DOHH2 (cell line): ENCODE data around the gene ANP32A.
"Not testable (repeated sequence)": the region's sequence is repeated elsewhere in the genome, so short reads cannot be mapped to it uniquely, and the experiment has no call there.

ENCODE experiments used
- H3F3A ChIP-seq: fragments of 200-600 bp; sonication (generic), shearing (Covaris generic); 2 replicates; pipeline ENCODE4 v1.6.0; 2016; ENCODE audit warnings: antibody characterized with exemption, mild to moderate bottlenecking; ENCODE audit not compliant: control insufficient read depth, insufficient read depth
- H3K27ac ChIP-seq: fragments of 200-600 bp; sonication (generic); 2 replicates; pipeline ENCODE4 v1.5.1; 2014; ENCODE audit warnings: low read depth, mild to moderate bottlenecking, low read length, moderate library complexity
- H3K27me3 ChIP-seq: fragments of 200-600 bp; sonication (generic); 2 replicates; pipeline ENCODE4 v1.6.1; 2014; ENCODE audit warnings: mild to moderate bottlenecking, low read length, mixed read lengths; ENCODE audit not compliant: control insufficient read depth
- H3K36me3 ChIP-seq: fragments of 200-600 bp; sonication (generic); 2 replicates; pipeline ENCODE4 v1.6.1; 2014; ENCODE audit warnings: mild to moderate bottlenecking, low read length, moderate library complexity, mixed read lengths; ENCODE audit not compliant: control insufficient read depth
- H3K4me1 ChIP-seq: fragments of 200-600 bp; sonication (generic); 2 replicates; pipeline ENCODE4 v1.6.1; 2014; ENCODE audit warnings: mild to moderate bottlenecking, low read length, mixed read lengths; ENCODE audit not compliant: control insufficient read depth
- H3K4me2 ChIP-seq: fragments of 200-600 bp; sonication (generic); 2 replicates; pipeline ENCODE4 v1.6.0; 2014; ENCODE audit warnings: mild to moderate bottlenecking, low read length, moderate library complexity
- H3K4me3 ChIP-seq: fragments of 200-600 bp; sonication (generic); 2 replicates; pipeline ENCODE4 v1.5.1; 2014; ENCODE audit warnings: mild to moderate bottlenecking, low read length, mixed read lengths
- H3K79me2 ChIP-seq: fragments of 200-600 bp; sonication (generic); 2 replicates; pipeline ENCODE4 v1.6.1; 2014; ENCODE audit warnings: mild to moderate bottlenecking, low read length, mixed read lengths; ENCODE audit not compliant: control insufficient read depth
- H3K9me2 ChIP-seq: fragments of 200-600 bp; sonication (generic); replicated peaks from 2 replicates; pipeline ENCODE4 v1.6.1; 2014; ENCODE audit warnings: mild to moderate bottlenecking, low read length, mixed read lengths; ENCODE audit not compliant: control insufficient read depth
- H3K9me3 ChIP-seq: fragments of 200-600 bp; sonication (generic); 2 replicates; pipeline ENCODE4 v1.6.1; 2014; ENCODE audit warnings: antibody characterized with exemption, low read length, mixed read lengths; ENCODE audit not compliant: control insufficient read depth, insufficient read depth
- H4K20me1 ChIP-seq: fragments of 200-600 bp; sonication (generic); 2 replicates; pipeline ENCODE4 v1.6.0; 2014; ENCODE audit warnings: low read depth, mild to moderate bottlenecking, antibody characterized with exemption, low read length, moderate library complexity; ENCODE audit not compliant: control insufficient read depth, insufficient read depth
- EZH2phosphoT487 ChIP-seq: fragments of 200-600 bp; sonication (generic); IDR thresholded peaks from 2 replicates; pipeline ENCODE4 v1.6.1; 2017; ENCODE audit warnings: borderline replicate concordance, mild to moderate bottlenecking, antibody characterized with exemption, low read length, moderate library complexity, mixed read lengths
- TF ChIP-seq, protein P1 (sequence below): fragments of 200-600 bp; sonication (generic); IDR thresholded peaks from one replicate; pipeline ENCODE4 v1.5.1; 2014; ENCODE audit warnings: antibody characterized with exemption, mild to moderate bottlenecking, low read depth, low read length; ENCODE audit not compliant: poor library complexity, severe bottlenecking

ANP32A gene

DNA sequence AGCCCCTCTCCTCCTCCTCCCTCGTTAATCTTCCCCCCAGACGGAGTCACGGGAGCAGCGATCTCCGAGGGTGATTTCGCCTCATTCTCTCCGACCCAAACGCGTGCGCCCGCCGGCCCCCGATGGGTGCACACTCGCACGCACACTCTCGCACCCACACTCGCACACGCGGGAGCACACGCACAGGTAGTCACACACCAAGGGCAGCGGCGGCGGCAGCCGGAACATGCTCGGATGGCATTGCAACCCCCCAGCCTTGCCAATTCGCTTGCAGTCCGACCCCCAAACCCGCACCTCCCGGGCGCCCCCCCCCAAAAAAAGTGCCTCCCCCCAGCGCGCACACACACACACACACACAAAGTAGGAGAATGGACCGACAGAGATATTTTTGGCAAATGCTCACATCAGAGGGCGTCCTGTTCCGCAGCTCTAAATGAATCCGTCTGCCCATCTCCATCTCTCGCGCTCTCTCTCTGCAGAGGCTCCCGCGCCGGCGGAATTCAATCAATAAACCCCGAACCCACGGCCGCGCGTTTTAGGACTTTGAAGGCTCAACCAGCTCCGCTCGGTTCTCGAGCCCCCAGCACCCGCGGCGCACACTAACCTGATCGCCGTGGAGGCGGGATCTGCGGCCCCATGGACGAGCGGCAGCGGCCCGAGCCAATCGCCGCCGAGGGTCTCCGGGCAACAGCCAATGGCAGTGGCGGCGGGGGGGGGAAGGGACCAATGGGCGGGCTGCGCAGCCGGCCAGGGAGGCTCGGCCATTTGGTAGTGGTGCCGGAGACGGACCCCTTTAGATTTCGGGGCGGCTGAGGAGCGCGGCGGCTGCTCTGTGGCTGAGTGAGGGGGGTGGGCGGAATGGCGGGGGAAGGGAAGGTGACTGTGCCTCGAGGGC lies at the start of gene ANP32A:
Gene ANP32A (minus strand): TSS at position 601 of the 895 bp plus-strand sequence. CDS start 144 bp downstream, at position 457.
- TF ChIP-seq, protein P1, sequence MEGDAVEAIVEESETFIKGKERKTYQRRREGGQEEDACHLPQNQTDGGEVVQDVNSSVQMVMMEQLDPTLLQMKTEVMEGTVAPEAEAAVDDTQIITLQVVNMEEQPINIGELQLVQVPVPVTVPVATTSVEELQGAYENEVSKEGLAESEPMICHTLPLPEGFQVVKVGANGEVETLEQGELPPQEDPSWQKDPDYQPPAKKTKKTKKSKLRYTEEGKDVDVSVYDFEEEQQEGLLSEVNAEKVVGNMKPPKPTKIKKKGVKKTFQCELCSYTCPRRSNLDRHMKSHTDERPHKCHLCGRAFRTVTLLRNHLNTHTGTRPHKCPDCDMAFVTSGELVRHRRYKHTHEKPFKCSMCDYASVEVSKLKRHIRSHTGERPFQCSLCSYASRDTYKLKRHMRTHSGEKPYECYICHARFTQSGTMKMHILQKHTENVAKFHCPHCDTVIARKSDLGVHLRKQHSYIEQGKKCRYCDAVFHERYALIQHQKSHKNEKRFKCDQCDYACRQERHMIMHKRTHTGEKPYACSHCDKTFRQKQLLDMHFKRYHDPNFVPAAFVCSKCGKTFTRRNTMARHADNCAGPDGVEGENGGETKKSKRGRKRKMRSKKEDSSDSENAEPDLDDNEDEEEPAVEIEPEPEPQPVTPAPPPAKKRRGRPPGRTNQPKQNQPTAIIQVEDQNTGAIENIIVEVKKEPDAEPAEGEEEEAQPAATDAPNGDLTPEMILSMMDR = no peak
- no peak for TF ChIP-seq EZH2phosphoT487
- Histone ChIP-seq H3K4me2 (peak within 1 kb of the TSS; percentile 85), H3F3A (peaks cover 7% of the 10 kb centered on the region; the same call in 1 of the 2 replicates), H3K27me3 (no peaks in the 10 kb centered on the region), H3K4me3 (peak within 1 kb of the TSS; percentile 97), H3K79me2 (peaks cover 81% of the 10 kb centered on the region), H3K9me2 (no peaks in the 10 kb centered on the region), H3K4me1 (peaks cover 36% of the 10 kb centered on the region), H3K36me3 (peaks cover 56% of the 10 kb centered on the region), H4K20me1 (peaks cover 18% of the 10 kb centered on the region; the same call in 1 of the 2 replicates), H3K27ac (peak within 1 kb of the TSS; percentile 93), H3K9me3 (no peaks in the 10 kb centered on the region)

DNA sequence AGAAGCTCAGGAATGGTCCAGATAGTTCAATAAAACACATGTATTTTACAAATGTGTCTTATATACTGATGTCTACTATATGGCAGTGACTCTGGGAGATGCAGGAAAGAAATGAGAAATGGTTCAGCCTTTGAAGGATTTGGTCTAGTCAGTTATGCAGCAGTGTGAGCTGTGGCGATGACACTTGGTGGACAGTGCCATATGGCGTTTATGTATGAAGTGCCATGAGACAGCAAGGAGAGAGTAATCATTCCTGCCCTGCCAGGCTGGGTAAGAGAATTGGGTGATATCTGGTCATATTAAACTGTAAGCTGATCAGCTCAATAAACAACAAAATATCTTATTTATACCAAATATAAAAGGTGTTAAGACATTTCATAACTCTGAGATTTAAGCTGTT lies 47.6 kb upstream of the ANP32A start:
- Histone ChIP-seq H3K4me1 (peaks cover 7% of the 10 kb centered on the region), H3K4me3 (no peak overlapping the region), H3K79me2 (no peaks in the 10 kb centered on the region), H3K9me2 (no peaks in the 10 kb centered on the region), H3K36me3 (no peaks in the 10 kb centered on the region), H3K9me3 (no peaks in the 10 kb centered on the region), H3K27ac (no peak overlapping the region), H4K20me1 (no peaks in the 10 kb centered on the region), H3K27me3 (0 out of 2 replicates have a peak, but pooled peaks cover 3% of the 10 kb centered on the region), H3F3A (no peaks in the 10 kb centered on the region), H3K4me2 (no peak overlapping the region)
- TF ChIP-seq, protein P1 = no peak
- TF ChIP-seq EZH2phosphoT487 = no peak

DNA sequence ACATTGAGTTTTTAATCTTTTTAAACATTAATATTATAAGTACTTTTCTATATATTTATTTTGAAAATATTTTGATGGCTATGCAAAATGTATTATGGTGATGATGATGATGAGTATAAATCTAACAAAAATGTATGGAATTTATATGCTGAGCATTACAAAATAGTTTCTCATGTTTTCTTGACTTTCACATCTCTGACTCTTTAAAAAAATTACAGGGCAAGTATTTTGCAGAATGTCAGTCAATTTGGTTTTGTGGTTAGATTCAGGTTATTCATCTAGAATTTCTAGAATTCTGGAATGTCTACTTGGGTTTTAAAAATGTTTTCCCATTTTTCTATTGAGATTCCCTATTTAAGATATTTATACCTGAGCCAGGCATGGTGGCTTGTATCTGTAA lies 41.7 kb upstream of the ANP32A start:
- TF ChIP-seq, protein P1 = no peak
- no peak for TF ChIP-seq EZH2phosphoT487
- Histone ChIP-seq H4K20me1 (no peaks in the 10 kb centered on the region), H3K4me2 (no peak overlapping the region), H3K9me2 (no peaks in the 10 kb centered on the region), H3K4me3 (no peak overlapping the region), H3K27ac (no peak overlapping the region), H3K9me3 (peaks cover 10% of the 10 kb centered on the region), H3K27me3 (0 out of 2 replicates have a peak, but pooled peaks cover 3% of the 10 kb centered on the region), H3K79me2 (no peaks in the 10 kb centered on the region), H3K4me1 (no peaks in the 10 kb centered on the region), H3K36me3 (no peaks in the 10 kb centered on the region), H3F3A (no peaks in the 10 kb centered on the region)

DNA sequence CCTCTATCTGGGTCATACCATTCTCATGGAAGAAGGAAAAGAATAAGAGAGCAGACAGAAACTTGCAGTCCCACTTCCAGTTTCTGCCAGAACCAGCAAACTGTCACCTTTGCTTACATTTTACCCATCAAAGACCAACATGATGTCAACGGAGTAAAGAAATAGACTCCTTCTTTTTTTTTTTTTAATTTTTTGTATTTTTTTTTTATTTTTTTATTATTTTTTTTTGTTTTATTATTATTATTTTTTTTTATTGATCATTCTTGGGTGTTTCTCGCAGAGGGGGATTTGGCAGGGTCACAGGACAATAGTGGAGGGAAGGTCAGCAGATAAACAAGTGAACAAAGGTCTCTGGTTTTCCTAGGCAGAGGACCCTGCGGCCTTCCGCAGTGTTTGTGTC lies 38.0 kb upstream of the ANP32A start:
- H3K27me3 ChIP-seq, H3F3A ChIP-seq, H3K9me2 ChIP-seq, H3K79me2 ChIP-seq, H3K4me1 ChIP-seq, H4K20me1 ChIP-seq, H3K4me2 ChIP-seq, H3K4me3 ChIP-seq, H3K27ac ChIP-seq, H3K36me3 ChIP-seq: not testable (repeated sequence)
- peaks cover 21% of the 10 kb centered on the region for H3K9me3 ChIP-seq

DNA sequence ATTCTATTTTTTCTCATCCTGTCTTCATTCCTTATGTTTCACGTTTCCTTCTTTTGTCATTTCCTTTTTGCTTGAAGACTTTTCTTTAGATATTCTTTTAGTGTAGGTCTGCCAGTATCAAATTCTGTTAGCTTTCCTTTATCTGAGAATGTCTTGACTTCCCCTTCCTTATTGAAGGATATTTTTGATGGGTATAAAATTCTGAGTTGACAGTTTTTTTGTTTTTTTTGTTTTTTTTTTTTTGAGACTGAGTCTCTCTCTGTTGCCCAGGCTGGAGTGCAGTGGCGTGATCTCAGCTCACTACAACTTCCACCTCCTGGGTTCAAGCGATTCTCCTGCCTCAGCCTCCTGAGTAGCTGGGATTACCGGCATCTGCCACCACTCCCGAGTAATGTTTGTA lies 36.7 kb upstream of the ANP32A start:
- H3K9me3 ChIP-seq = peaks cover 21% of the 10 kb centered on the region
- H3K9me2 ChIP-seq, H3K4me1 ChIP-seq, H3K27me3 ChIP-seq, H3K27ac ChIP-seq, H3K4me2 ChIP-seq, H3F3A ChIP-seq, H3K36me3 ChIP-seq, H3K4me3 ChIP-seq, H3K79me2 ChIP-seq, H4K20me1 ChIP-seq: not testable (repeated sequence)
